Daoy (cell line): ENCODE data around the gene SLFN5. TPM values are rescaled to one million over a fixed set of nuclear protein-coding genes. Genes with fewer than 3 reads are reported as not detected.
"Not testable (repeated sequence)": the region's sequence is repeated elsewhere in the genome, so short reads cannot be mapped to it uniquely, and the experiment has no call there.

ENCODE experiments used
- DNase-seq: peaks from one replicate; pipeline ENCODE4 v3.0.0-alpha.2; 2015; ENCODE audit warnings: low read depth
- total RNA-seq: library from RNA; depleted of rRNA; stranded (reverse); fragments of >200 nt; shearing (Covaris generic); gene quantifications from 2 replicates; pipeline ENCODE4 v1.2.3, GENCODE V29; 2014; rRNA removed

SLFN5 gene
- total RNA-seq, 1 experiment from 2014 or later = 18.2 TPM

DNA sequence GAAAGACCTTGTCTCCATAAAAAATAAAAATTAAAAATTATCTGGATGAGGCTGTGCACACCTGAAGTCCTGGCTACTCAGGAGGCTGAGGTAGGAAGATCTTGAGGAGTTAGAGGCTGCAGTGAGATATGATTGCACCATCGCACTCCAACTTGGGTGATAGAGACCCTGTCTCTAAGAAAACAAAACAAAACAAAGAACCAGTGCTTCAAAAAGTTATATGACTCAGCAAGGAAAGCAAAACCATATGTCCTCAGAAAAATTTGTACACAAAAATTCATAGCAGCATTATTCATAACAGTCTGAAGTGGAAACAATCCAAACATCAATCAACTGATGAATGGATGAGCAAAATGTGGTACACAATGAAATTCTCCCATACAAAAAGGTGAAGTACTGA lies 48.9 kb downstream of the SLFN5 start:
- no peak for DNase-seq

DNA sequence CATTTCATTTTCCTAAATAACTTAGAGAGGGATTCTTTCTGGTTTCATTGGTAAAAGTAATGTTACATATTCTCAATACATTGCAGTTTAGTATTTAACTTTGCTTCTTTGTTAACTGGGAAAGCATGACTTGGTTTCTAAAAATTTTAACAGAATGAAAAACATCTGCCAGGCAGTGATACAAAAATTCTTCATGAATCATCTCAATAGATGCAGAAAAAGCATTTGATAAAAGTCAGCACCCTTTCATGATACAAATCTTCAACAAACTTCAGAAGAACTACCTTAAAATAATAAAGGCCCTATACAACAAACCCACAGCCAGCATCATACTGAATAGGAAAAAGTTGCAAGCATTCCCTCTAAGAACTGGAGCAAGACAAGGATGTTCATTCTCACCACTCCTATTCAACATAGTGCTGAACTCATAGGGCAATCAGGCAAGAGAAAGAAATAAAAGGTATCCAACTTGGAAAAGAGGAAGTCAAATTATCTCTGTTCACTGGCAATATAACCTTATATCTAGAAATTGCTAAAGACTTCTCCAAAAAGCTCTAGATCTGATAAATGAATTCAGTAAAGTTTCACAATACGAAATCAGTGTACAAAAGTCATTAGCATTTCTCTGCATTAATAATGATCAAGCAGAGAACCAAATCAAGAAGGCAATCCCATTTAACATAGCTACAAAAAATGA lies 50.4 kb downstream of the SLFN5 start:
- DNase-seq = no peak

DNA sequence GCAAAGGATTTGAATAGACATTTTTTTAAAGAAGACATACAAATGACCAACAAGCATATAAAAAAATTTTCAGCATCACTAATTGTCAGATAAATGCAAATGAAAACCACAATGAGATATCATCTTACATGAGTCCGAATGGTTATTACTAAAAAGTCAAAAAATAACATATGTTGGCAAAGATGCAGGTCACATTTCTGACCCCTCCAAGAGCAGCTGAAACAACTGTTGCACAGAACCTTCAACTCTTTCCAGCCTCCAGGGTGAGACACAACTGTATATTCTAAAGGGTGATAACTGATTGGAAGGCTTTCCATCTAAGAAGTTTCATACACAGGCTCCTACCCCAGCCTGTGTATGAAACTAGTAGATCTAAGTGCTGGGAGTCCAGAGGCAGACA lies 51.9 kb downstream of the SLFN5 start:
- DNase-seq = no peak

- DNase-seq = no peak
Observed at GRCh38 chr17:35295686-35296085, 52.8 kb downstream of the SLFN5 start.

GRCh38 chr17:35297666-35298065 lies 54.8 kb downstream of the SLFN5 start:
- no peak for DNase-seq

DNA sequence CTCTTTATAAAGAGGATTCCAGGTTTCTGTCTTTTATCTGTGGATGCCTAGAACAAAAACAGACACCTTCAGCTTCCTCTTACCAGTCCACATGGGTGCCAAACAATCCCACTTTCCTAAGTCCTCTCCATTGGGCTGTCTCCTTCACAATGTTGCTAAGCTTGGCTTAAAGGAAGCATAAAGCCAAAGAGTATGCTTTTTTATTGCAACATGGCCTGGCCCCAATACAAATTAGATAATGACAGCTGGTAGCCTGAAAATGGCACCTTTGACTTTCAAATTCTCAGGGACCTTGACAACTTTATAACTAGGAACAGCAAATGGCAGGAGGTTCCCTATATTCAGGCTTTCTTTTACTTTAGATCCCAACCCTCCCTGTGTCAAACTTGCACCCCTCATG lies 55.8 kb downstream of the SLFN5 start:
- DNase-seq = no peak

DNA sequence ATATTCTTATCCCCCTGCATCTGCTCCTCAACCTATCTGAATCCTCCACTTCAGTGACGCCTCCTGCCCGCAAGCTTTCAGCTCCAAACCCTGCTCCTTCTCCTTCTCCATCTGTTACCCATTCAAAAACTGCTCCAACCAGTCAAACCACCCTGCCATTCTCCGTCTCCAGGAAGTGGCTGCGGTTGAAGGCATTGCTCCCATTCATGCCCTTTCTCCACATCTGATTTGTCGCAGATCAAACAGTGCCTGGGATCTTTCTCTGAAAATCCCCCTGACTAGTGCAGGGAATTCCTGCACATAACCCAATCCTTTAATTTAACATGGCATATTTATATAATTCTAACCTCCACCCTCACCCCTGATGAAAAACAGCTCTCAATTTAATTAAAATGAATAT lies 56.3 kb downstream of the SLFN5 start:
- no peak for DNase-seq

- not testable (repeated sequence) for DNase-seq
Observed at GRCh38 chr17:35309345-35309744, 66.5 kb downstream of the SLFN5 start.

GRCh38 chr17:35312346-35312745 lies 69.5 kb downstream of the SLFN5 start:
- no peak for DNase-seq

- DNase-seq = peak; percentile 66
Observed at GRCh38 chr17:35312790-35313711, 70.2 kb downstream of the SLFN5 start.

DNA sequence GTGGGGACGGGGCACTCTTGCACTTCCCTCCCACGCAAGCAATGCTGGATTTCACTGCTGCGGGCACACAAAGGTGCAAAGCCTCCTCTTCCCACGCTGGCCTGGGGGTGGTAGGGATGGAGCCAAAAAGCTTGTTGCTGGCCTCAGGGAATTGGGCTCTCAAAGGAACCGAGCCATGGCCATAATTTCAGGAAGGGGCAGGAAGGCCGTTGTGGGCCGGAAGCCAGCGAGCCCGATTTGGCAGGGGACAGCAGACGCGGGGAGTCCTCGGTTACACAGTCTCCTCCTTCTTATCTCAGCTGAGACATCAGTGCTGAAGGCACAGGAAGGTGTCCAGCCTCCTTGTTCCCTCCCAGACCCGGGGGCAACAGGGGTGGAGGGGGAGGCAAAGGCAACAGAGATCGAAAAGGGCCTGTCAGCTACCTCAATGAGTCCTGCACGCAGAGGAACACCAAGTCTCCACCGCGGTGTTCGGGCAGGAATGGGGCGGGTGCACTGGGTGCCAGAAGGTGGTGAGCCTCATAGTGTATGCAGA lies 71.1 kb downstream of the SLFN5 start:
- DNase-seq = no peak

DNA sequence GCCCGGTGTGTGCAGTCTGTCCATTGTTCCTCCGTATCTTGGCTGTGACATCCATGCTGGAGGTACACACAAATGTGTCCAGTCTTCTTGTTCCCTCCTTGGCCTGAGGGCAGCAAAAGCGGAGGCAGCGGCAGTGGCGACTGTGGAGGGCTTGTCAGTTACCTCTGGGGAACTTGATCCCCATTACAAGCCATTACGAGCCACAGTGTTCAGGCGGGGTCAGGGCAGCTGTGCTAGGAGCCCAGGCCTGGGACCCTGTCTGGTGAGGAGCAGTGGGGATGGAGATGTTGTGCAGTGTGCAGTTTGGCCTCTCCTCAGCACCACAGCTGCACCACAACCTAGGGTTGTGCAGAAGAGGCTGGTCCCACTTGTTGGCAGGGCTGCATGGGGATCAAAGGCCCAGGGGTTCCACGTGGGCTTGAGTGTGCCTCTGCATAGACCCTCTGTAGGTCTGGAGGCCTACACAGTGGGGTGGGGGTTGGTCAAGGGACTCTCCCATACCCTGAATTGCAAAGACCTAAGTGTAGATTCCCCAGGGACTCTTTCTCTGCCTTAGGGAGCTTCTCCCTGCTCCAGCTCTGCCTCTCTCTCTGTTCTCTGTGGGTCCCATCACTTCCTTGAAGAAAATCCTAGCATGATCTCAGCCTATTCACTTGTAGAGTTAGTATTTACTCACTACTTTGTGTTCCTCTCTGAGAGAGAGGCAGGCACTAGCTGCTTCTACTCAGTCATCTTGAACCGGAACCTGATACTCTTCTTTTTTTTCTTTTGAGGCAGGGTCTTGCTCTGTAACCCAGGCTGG lies 71.7 kb downstream of the SLFN5 start:
- peak; percentile 2 for DNase-seq

GRCh38 chr17:35315283-35315682 lies 72.4 kb downstream of the SLFN5 start:
- DNase-seq = peak; percentile 85

DNA sequence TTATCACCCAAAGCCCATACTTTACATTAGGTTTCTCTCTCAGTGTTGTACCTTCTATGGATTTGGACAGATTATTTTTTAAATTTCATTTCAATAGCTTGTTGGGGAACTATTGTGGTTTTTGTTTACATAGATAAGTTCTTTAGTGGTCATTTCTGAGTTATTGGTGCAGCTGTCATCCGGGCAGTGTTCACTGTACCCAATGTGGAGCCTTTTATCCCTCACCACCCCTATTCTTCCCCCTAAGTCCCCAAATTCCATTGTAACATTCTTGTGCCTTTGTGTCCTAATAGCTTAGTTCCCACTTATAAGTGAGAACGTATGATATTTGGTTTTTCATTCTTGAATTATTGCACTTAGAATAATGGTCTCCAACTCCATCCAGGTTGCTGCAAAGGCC lies 73.1 kb downstream of the SLFN5 start:
- DNase-seq = no peak

- DNase-seq = no peak
Observed at GRCh38 chr17:35322749-35323148, 79.9 kb downstream of the SLFN5 start.

Other genes starting within 250 kb of the SLFN5 start
- 16.8 and 17.0 TPM in 2 replicates for gene RFFL, start 179.4 kb upstream of the SLFN5 start, total RNA-seq
- 8.2 and 9.3 TPM in 2 replicates for gene RAD51D, start 123.2 kb upstream of the SLFN5 start, total RNA-seq
- not detected in 2 replicates for gene FNDC8, start 121.5 kb upstream of the SLFN5 start, total RNA-seq
- 47.7 and 68.9 TPM in 2 replicates for gene NLE1, start 100.8 kb upstream of the SLFN5 start, total RNA-seq
- gene UNC45B, start 95.3 kb upstream of the SLFN5 start, total RNA-seq = not detected in 2 replicates
- gene SLC35G3, start 48.7 kb upstream of the SLFN5 start, total RNA-seq = not detected in 2 replicates
- 49.2 and 66.6 TPM in 2 replicates for gene SLFN11, start 130.5 kb downstream of the SLFN5 start, total RNA-seq
- 21.4 and 24.3 TPM in 2 replicates for gene SLFN12, start 189.4 kb downstream of the SLFN5 start, total RNA-seq
- 0.86 and 2.3 TPM in 2 replicates for gene SLFN13, start 205.7 kb downstream of the SLFN5 start, total RNA-seq